CD8-positive, alpha-beta memory T cell (primary cell): Measurements from ENCODE around the gene DCDC1. TPM values are rescaled to one million over a fixed set of nuclear protein-coding genes. Genes with fewer than 3 reads are reported as not detected.

Source experiments
- CTCF ChIA-PET: fragments of 350-600 bp; sonication (Branson Sonifier 250); formaldehyde crosslinking; loops from one replicate; lab custom pipeline; 2021; ENCODE audit warnings: antibody characterized with exemption; lab: Charles Lee
- POLR2A ChIA-PET: fragments of 350-600 bp; sonication (Branson Sonifier 250); formaldehyde crosslinking; loops from one replicate; lab custom pipeline; 2021; ENCODE audit warnings: antibody characterized with exemption; lab: Charles Lee
- DNase-seq, 5 donors: peaks; one replicate each; pipeline versions ENCODE4 v3.0.0 to v3.0.0-alpha.2; 2020 to 2022; ENCODE audit warnings: mixed read lengths in 1 of 5
- H3K27ac ChIP-seq: one replicate; pipeline ENCODE4 v1.7.0; 2013; ENCODE audit warnings: low read depth, mild to moderate bottlenecking, low read length, moderate library complexity
- H3K27me3 ChIP-seq: 2 replicates; pipeline ENCODE4 v1.7.0; 2013; ENCODE audit warnings: low read length, mild to moderate bottlenecking; ENCODE audit not compliant: insufficient read depth, poor library complexity, severe bottlenecking
- H3K36me3 ChIP-seq: 2 replicates; pipeline ENCODE4 v1.7.0; 2013; ENCODE audit warnings: mild to moderate bottlenecking, low read length, moderate library complexity; ENCODE audit not compliant: insufficient read depth
- H3K4me1 ChIP-seq: 2 replicates; pipeline ENCODE4 v1.7.0; 2013; ENCODE audit warnings: mild to moderate bottlenecking, low read length, moderate library complexity; ENCODE audit not compliant: insufficient read depth
- H3K4me3 ChIP-seq: 2 replicates; pipeline ENCODE4 v1.7.0; 2013; ENCODE audit warnings: mild to moderate bottlenecking, low read length
- H3K9me3 ChIP-seq: 2 replicates; pipeline ENCODE4 v1.7.0; 2013; ENCODE audit warnings: mild to moderate bottlenecking, low read length
- H3K27ac Mint-ChIP-seq, 8 donors: one replicate each; pipeline ENCODE4 v1.8.0; 2020 to 2021; ENCODE audit warnings: mixed read lengths in 8 of 8, mild to moderate bottlenecking in 6 of 8, inconsistent platforms in 3 of 8, moderate library complexity in 3 of 8
- H3K27me3 Mint-ChIP-seq, 2 donors: one replicate each; pipeline ENCODE4 v1.8.0; 2020 to 2021; ENCODE audit warnings: mixed read lengths in 2 of 2, mild to moderate bottlenecking in 1 of 2, moderate library complexity in 1 of 2
- H3K36me3 Mint-ChIP-seq, 3 donors: one replicate each; pipeline ENCODE4 v1.8.0; 2020 to 2021; ENCODE audit warnings: mixed read lengths in 3 of 3, inconsistent platforms in 1 of 3, mild to moderate bottlenecking in 1 of 3
- H3K4me1 Mint-ChIP-seq, 3 donors: one replicate each; pipeline ENCODE4 v1.8.0; 2020 to 2021; ENCODE audit warnings: mixed read lengths in 3 of 3, inconsistent platforms in 1 of 3, mild to moderate bottlenecking in 1 of 3
- H3K4me3 Mint-ChIP-seq, 7 donors: one replicate each; pipeline ENCODE4 v1.8.0; 2020 to 2021; ENCODE audit warnings: mixed read lengths in 7 of 7, mild to moderate bottlenecking in 6 of 7, moderate library complexity in 4 of 7, inconsistent platforms in 2 of 7
- H3K9me3 Mint-ChIP-seq, 5 donors: one replicate each; pipeline ENCODE4 v1.8.0; 2020 to 2022; ENCODE audit warnings: mixed read lengths in 5 of 5, mild to moderate bottlenecking in 3 of 5, moderate library complexity in 2 of 5, inconsistent platforms in 1 of 5
- polyA plus RNA-seq: library from polyadenylated mRNA; unstranded; fragments of 300-500 nt; fragmentation: Illumina TruSeq; gene quantifications from one replicate; pipeline ENCODE4 v1.2.3, GENCODE V29; 2021
- total RNA-seq, 2 experiments: library from RNA; stranded (reverse); gene quantifications; one replicate each; pipeline ENCODE4 v1.2.3, GENCODE V29; 2021

DCDC1 gene
- total and polyA plus RNA-seq, 3 experiments from 2014 or later = 0.07 to 0.15 TPM; not detected in 1

DNA sequence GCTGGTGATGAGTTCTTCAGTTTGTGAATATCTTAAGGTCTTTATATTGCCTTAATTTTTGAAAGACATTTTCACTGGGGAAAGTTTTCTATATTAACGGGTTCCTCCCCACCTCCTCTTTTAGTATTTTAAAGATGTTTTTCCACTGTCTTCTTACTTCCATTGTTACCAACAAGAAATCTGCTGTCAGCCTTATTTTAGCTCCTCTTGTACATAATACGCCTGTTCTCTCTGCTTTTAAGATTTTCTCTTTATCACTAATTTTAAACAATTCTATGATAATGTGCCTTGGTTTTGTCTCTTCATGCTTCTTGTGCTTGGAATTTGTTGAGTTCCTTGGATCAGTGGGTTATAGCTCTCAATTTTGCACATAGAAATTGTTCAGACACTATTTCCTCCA lies 280.4 kb downstream of the DCDC1 start:
- Mint-ChIP-seq H3K4me1 (no peaks in the 10 kb centered on the region), H3K36me3 (no peaks in the 10 kb centered on the region), H3K27me3 (peaks cover 0 to 1% of the 10 kb centered on the region in 2 donors), H3K9me3 (peaks cover 8 to 21% (median 13%) of the 10 kb centered on the region in 5 donors), H3K27ac (no peak overlapping the region), H3K4me3 (no peak overlapping the region)
- no peak for DNase-seq
- Histone ChIP-seq H3K4me3 (no peak overlapping the region), H3K27ac (no peak overlapping the region), H3K27me3 (no peaks in the 10 kb centered on the region), H3K36me3 (no peaks in the 10 kb centered on the region), H3K9me3 (no peaks in the 10 kb centered on the region), H3K4me1 (no peaks in the 10 kb centered on the region)
- ChIA-PET CTCF (no interaction called here), POLR2A (no interaction called here)

DNA sequence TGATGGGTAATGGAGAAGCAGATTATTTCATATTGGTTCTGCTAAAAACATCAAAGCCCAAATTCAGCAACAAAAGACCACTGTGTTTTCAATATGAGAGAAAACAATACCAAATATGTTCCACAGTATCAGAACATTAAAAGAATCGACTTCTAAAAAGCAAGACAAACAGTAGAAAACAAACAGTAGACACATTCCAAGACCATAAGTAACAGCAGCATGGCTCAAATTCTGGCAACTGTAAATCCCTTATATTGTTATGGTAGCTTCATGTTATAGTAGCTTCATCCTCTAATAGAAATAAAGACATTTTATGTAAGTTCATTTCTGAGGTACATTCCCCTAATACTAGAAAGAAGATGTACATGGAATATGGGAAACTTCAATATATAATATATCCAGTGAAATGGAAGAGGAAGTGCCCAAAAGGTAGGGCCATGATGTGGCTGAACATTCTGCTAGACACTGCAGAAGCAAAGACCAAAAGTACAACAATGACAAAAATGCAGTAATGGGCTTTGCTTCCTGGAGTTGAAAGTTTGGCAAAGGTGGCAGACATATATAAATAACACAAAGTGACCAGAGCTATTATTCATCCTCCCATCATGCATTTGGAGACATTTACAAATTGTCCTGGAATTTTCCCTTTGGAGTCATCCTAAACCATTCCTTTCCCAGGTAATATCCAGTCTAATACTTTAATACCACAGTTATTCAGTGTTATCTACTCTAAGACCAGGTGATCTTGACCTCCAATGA lies 299.9 kb downstream of the DCDC1 start:
- CTCF ChIA-PET = no interaction called here
- Mint-ChIP-seq H3K27me3 (no peaks in the 10 kb centered on the region), H3K27ac (no peak overlapping the region), H3K4me3 (no peak overlapping the region), H3K9me3 (peaks cover 0 to 7% (median 0%) of the 10 kb centered on the region in 5 donors), H3K4me1 (no peaks in the 10 kb centered on the region), H3K36me3 (no peaks in the 10 kb centered on the region)
- H3K27me3 ChIP-seq = no peaks in the 10 kb centered on the region
- no peak for DNase-seq
- POLR2A ChIA-PET = no interaction called here
- no peaks in the 10 kb centered on the region for H3K4me1 ChIP-seq
- H3K36me3 ChIP-seq = no peaks in the 10 kb centered on the region
- no peaks in the 10 kb centered on the region for H3K9me3 ChIP-seq
- no peak overlapping the region for H3K27ac ChIP-seq
- H3K4me3 ChIP-seq = no peak overlapping the region

GRCh38 chr11:31060880-31061279 lies 308.7 kb downstream of the DCDC1 start:
- Mint-ChIP-seq H3K4me1 (no peaks in the 10 kb centered on the region), H3K9me3 (no peaks in the 10 kb centered on the region), H3K4me3 (no peak overlapping the region), H3K27me3 (peaks cover 0 to 1% of the 10 kb centered on the region in 2 donors), H3K27ac (no peak overlapping the region), H3K36me3 (no peaks in the 10 kb centered on the region)
- Histone ChIP-seq H3K36me3 (no peaks in the 10 kb centered on the region), H3K27me3 (no peaks in the 10 kb centered on the region), H3K4me3 (no peak overlapping the region), H3K4me1 (no peaks in the 10 kb centered on the region), H3K9me3 (no peaks in the 10 kb centered on the region), H3K27ac (no peak overlapping the region)
- no peak for DNase-seq
- ChIA-PET CTCF (no interaction called here), POLR2A (no interaction called here)

DNA sequence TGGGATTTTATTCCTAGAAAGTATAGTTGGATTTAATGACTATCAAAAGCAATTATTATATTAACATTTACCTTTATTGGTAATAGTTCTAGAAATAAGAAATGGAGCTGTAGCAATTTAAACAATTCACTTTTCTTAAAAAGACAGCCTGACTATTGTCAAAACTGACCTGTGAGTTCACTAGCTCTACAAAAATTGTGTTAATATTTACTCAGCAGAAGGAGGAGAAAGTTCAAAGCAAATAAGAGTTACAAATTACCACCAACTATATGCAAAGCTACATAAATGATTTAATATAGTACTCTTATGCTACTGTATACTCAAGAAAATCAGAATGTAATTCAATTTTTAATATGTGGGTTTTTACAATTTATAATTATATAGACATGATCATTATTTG lies 310.0 kb downstream of the DCDC1 start:
- Histone ChIP-seq H3K4me3 (no peak overlapping the region), H3K27me3 (no peaks in the 10 kb centered on the region), H3K9me3 (no peaks in the 10 kb centered on the region), H3K27ac (no peak overlapping the region), H3K36me3 (no peaks in the 10 kb centered on the region), H3K4me1 (no peaks in the 10 kb centered on the region)
- POLR2A ChIA-PET = no interaction called here
- no peaks in the 10 kb centered on the region for H3K36me3 Mint-ChIP-seq
- H3K27me3 Mint-ChIP-seq = peaks cover 0 to 1% of the 10 kb centered on the region in 2 donors
- H3K9me3 Mint-ChIP-seq = peaks cover 0 to 8% (median 0%) of the 10 kb centered on the region in 5 donors
- no peak overlapping the region for H3K4me3 Mint-ChIP-seq
- H3K4me1 Mint-ChIP-seq = no peaks in the 10 kb centered on the region
- no peak overlapping the region for H3K27ac Mint-ChIP-seq
- CTCF ChIA-PET = no interaction called here
- no peak for DNase-seq

DNA sequence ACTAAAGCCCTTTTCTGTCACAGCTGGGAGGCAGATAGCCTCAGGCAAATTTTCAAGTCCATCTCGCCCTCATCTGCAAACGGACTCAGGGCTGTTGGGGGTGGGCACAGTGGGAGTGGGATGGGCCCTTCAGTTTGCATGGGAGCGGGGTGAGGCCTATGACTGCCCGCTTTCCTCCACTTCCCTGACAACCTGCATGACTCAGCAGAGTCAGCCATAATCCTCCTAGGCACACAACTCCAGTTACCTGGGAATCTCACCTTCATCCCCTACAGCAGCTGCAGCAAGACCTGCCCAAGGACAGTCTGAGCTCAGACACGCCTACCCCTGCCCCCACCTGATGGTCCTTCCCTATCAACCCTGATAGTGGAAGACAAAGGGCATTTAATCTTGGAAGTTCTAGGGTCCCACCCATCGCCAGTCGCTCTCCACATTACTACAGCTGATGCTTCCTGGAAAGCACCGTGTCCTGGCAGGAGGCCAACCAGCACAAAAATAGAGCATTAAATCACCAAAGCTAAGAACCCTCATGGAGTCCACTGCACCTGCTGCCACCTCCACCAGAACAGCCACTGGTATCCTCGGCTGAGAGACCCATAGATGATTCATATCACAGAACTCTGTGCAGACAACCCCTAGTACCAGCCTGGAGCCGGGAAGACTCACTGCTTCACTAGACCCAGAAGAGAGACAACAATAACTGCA lies 319.3 kb downstream of the DCDC1 start:
- no peak overlapping the region for H3K4me3 Mint-ChIP-seq
- Histone ChIP-seq H3K27ac (no peak overlapping the region), H3K27me3 (no peaks in the 10 kb centered on the region), H3K4me1 (no peaks in the 10 kb centered on the region), H3K36me3 (no peaks in the 10 kb centered on the region), H3K9me3 (no peaks in the 10 kb centered on the region), H3K4me3 (no peak overlapping the region)
- POLR2A ChIA-PET = no interaction called here
- CTCF ChIA-PET = no interaction called here
- no peaks in the 10 kb centered on the region for H3K27me3 Mint-ChIP-seq
- peaks cover 0 to 5% (median 0%) of the 10 kb centered on the region in 3 donors for H3K36me3 Mint-ChIP-seq
- peaks cover 6 to 38% (median 15%) of the 10 kb centered on the region in 5 donors for H3K9me3 Mint-ChIP-seq
- no peak overlapping the region for H3K27ac Mint-ChIP-seq
- no peak for DNase-seq
- no peaks in the 10 kb centered on the region for H3K4me1 Mint-ChIP-seq

DNA sequence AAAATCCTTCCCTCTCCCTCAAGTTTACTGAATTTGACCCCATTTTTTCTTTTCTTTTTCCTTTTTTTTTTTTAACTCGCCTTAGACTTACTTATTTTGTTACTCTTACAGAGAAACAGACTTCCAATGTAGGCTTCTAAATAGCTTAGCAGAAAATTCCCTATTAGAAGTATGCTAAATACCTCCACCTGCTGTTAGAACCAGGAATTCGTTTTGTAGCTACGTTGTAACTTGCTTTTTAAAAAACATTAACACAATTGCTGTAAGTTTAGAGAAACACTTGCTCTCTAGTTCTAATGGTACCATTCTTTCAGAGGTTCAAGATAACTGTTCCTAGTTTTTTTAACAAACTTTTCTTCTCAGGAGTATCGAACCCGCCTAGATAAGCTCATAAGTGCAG lies 324.2 kb downstream of the DCDC1 start:
- ChIA-PET CTCF (no interaction called here), POLR2A (no interaction called here)

DNA sequence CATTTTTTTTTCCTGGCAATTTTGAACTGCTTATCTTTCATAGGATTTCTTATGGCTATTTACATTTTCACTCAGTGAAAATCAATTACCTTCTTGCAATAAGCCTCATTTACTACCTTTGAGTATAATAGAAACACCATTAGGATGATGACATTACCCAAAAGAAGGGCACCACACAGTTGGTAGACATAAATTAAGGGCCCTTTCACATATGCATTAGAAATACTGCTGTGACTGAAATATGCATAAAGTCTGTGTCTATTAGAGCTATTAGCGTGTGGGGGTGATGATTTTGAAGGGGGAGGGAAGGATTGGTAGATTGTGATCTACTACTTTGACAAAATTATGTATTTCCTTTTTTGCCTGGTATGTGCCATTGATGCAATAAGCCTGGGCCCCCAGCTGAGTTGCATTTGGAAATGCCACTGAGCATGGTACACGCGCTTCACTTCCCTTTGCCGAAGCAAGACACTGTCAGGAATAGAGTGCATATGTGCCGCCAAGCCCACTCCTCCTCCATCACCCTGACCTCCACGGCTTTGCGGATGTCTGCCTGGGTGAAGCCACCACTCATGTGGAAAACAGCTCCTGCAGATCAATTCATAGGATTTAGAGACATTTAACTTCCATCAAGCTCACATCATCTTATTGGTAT lies 339.3 kb downstream of the DCDC1 start:
- Histone ChIP-seq H3K4me1 (no peaks in the 10 kb centered on the region), H3K9me3 (no peaks in the 10 kb centered on the region), H3K27ac (no peak overlapping the region), H3K4me3 (no peak overlapping the region), H3K27me3 (no peaks in the 10 kb centered on the region), H3K36me3 (no peaks in the 10 kb centered on the region)
- no peak overlapping the region for H3K27ac Mint-ChIP-seq
- no peaks in the 10 kb centered on the region for H3K4me1 Mint-ChIP-seq
- ChIA-PET CTCF (no interaction called here), POLR2A (no interaction called here)
- no peak overlapping the region for H3K4me3 Mint-ChIP-seq
- no peaks in the 10 kb centered on the region for H3K36me3 Mint-ChIP-seq
- DNase-seq = no peak
- H3K27me3 Mint-ChIP-seq = no peaks in the 10 kb centered on the region
- peaks cover 0 to 5% (median 0%) of the 10 kb centered on the region in 5 donors for H3K9me3 Mint-ChIP-seq

More for the DNA sequence above, 324.2 kb downstream of the DCDC1 start:
- Histone ChIP-seq H3K9me3 (no peaks in the 10 kb centered on the region), H3K36me3 (no peaks in the 10 kb centered on the region), H3K4me1 (no peaks in the 10 kb centered on the region), H3K27me3 (no peaks in the 10 kb centered on the region), H3K4me3 (no peak overlapping the region), H3K27ac (no peak overlapping the region)
- Mint-ChIP-seq H3K27me3 (no peaks in the 10 kb centered on the region), H3K27ac (no peak overlapping the region), H3K4me3 (no peak overlapping the region), H3K4me1 (no peaks in the 10 kb centered on the region), H3K9me3 (peaks cover 0 to 18% (median 3%) of the 10 kb centered on the region in 5 donors), H3K36me3 (no peaks in the 10 kb centered on the region)
- DNase-seq = no peak

GRCh38 chr11:31026315-31026714 lies 343.2 kb downstream of the DCDC1 start:
- H3K9me3 ChIP-seq = no peaks in the 10 kb centered on the region
- no peak overlapping the region for H3K27ac ChIP-seq
- H3K9me3 Mint-ChIP-seq = peaks cover 0 to 5% (median 0%) of the 10 kb centered on the region in 5 donors
- H3K4me1 ChIP-seq = no peaks in the 10 kb centered on the region
- H3K27me3 ChIP-seq = no peaks in the 10 kb centered on the region
- POLR2A ChIA-PET = no interaction called here
- H3K27me3 Mint-ChIP-seq = no peaks in the 10 kb centered on the region
- no peaks in the 10 kb centered on the region for H3K36me3 Mint-ChIP-seq
- H3K27ac Mint-ChIP-seq = no peak overlapping the region
- no peaks in the 10 kb centered on the region for H3K4me1 Mint-ChIP-seq
- CTCF ChIA-PET = interaction anchor here (0.7 kb wide), 1 partner anchor 8 kb away, joined by 4 read pairs; no protein-coding TSS in a partner anchor
- no peaks in the 10 kb centered on the region for H3K36me3 ChIP-seq
- no peak overlapping the region for H3K4me3 ChIP-seq
- no peak overlapping the region for H3K4me3 Mint-ChIP-seq
- DNase-seq = no peak
